ENCODE measurements around the gene ARL16.

GRCh38 chr17:81703747-81704654 lies 20.4 kb upstream of the ARL16 start:
- TF ChIP-seq POLR2A (IDR thresholded peaks at IDR 0.05) (no peak), CTCF (IDR thresholded peaks at IDR 0.05) (no peak)
